Adrenal gland (tissue), 12 donors: Measurements from ENCODE around the gene SRCIN1. TPM values are rescaled to one million over a fixed set of nuclear protein-coding genes. Genes with fewer than 3 reads are reported as not detected.
"Not testable (repeated sequence)": the region's sequence is repeated elsewhere in the genome, so short reads cannot be mapped to it uniquely, and the experiment has no call there.

Experiments used
- DNase-seq, 7 donors: peaks; one replicate each; pipeline ENCODE4 v3.0.0-alpha.2; 2019 to 2020
- H3K27ac ChIP-seq, 5 donors: fragments of 200-600 bp; sonication (generic) in 4 of 5; 1 replicate in 3 of 5; 2 replicates in 2 of 5; pipeline versions ENCODE4 v1.5.1 to v1.8.0; 2016 to 2020; ENCODE audit warnings: mild to moderate bottlenecking in 1 of 5
- H3K27me3 ChIP-seq: fragments of 200-600 bp; 2 replicates; pipeline ENCODE4 v1.8.0; 2021
- H3K36me3 ChIP-seq, 2 donors: fragments of 200-600 bp; replicated peaks in 1 of 2; 1 replicate in 1 of 2; 2 replicates in 1 of 2; pipeline versions ENCODE4 v1.5.1 to v1.8.0; 2018 to 2022
- H3K4me1 ChIP-seq, 2 donors: fragments of 200-600 bp; replicated peaks in 1 of 2; 1 replicate in 1 of 2; 2 replicates in 1 of 2; pipeline versions ENCODE4 v1.5.1 to v1.8.0; 2018 to 2021
- H3K4me3 ChIP-seq, 4 donors: fragments of 200-600 bp; sonication (generic) in 3 of 4; one replicate each; pipeline ENCODE4 v1.5.1; 2016 to 2018
- H3K9me3 ChIP-seq, 3 donors: fragments of 200-600 bp; sonication (generic) in 1 of 3; replicated peaks in 1 of 3; 1 replicate in 2 of 3; 2 replicates in 1 of 3; pipeline versions ENCODE4 v1.5.1 to v1.8.0; 2016 to 2021
- CTCF ChIP-seq, 6 experiments: fragments of 450-650 bp in 4 of 6; fragments of 200-600 bp in 2 of 6; sonication (generic) in 1 of 6; IDR thresholded peaks; 1 replicate in 5 of 6; 2 replicates in 1 of 6; pipeline versions ENCODE4 v1.5.1 to v1.8.0; 2016 to 2021; ENCODE audit warnings: antibody characterized with exemption in 6 of 6, mild to moderate bottlenecking in 2 of 6, moderate library complexity in 1 of 6
- POLR2A ChIP-seq, 2 donors: fragments of 450-650 bp; IDR thresholded peaks; one replicate each; pipeline ENCODE4 v1.6.1; 2017; ENCODE audit warnings: antibody characterized with exemption in 2 of 2, mild to moderate bottlenecking in 2 of 2, moderate library complexity in 1 of 2
- whole genome bisulfite sequencing, 4 donors: extraction: QIAGEN DNeasy Blood & Tissue Kit in 2 of 4; methylation state at CpG; one replicate each; pipeline versions ENCODE4 v1.1.5 to v1.1.7; 2013 to 2017; 5-methylcytosine and 5-hydroxymethylcytosine counted together
- intact Hi-C, 2 donors: fragments of 100-400 bp; cut with DNase I; formaldehyde crosslinking; loops; one replicate each; pipeline versions ENCODE4 v1.14.1 to v1.15.0; 2022 to 2023
- polyA plus RNA-seq, 3 donors: library from polyadenylated mRNA; stranded (reverse); fragments of 200-250 nt in 2 of 3; fragments of 350-450 nt in 1 of 3; fragmentation: Illumina TruSeq in 1 of 3; extraction: RNeasy Lipid Tissue Mini Kit (QIAGEN cat#74804) in 1 of 3; gene quantifications; one replicate each; pipeline ENCODE4 v1.2.3, GENCODE V29; 2013 to 2014
- total RNA-seq, 9 donors: library from RNA; depleted of rRNA in 4 of 9; stranded (reverse); fragments of >200 nt in 4 of 9; fragments of 120-200 nt in 1 of 9; fragmentation: NEBNext Ultra II Directional in 1 of 9; extraction: Animal tissue kit (Norgen Biotek cat#: 25700) in 1 of 9; gene quantifications; one replicate each; pipeline versions ENCODE4 v1.1.0 to v1.2.4, GENCODE V29; 2013 to 2023
- donor health status: healthy with polysubstance abuse.
- donor health status: Bipolar disorder and iron deficiency.
- donor health status: DM: yes; HTN: yes; CAD: no.
- donor health status: DM: no; HTN: no; CAD: no.
- donor health status: DM: no; HTN: no; CAD: no.
- donor health status: DM: yes; HTN: yes; CAD: no.

SRCIN1 gene
- total and polyA plus RNA-seq, 12 donors: 0.44 to 33.1 (median 1.6) TPM; not detected in 2

GRCh38 chr17:38653230-38653629 lies 47.5 kb upstream of the SRCIN1 start:
- 77 to 100% (median 88%) methylated on average over 1 of the region's 1 CpG; no CpG with 5 or more reads in 1 of the 4 donors for WGBS, 4 donors
- H3K9me3 ChIP-seq: no peaks in the 10 kb centered on the region
- no peaks in the 10 kb centered on the region for H3K36me3 ChIP-seq
- peak in 1 of 7 donors; percentile 11 for DNase-seq
- no peak for TF ChIP-seq POLR2A (IDR thresholded peaks at IDR 0.05)
- TF ChIP-seq CTCF (IDR thresholded peaks at IDR 0.05): no peak
- H3K27me3 ChIP-seq: peaks cover 25% of the 10 kb centered on the region
- H3K27ac ChIP-seq: no peak overlapping the region
- intact Hi-C loops: no loop called here
- no peak overlapping the region for H3K4me3 ChIP-seq
- no peaks in the 10 kb centered on the region for H3K4me1 ChIP-seq

- H3K4me3 ChIP-seq, H3K27ac ChIP-seq, H3K36me3 ChIP-seq, intact Hi-C loops, H3K4me1 ChIP-seq, H3K9me3 ChIP-seq: not testable (repeated sequence)
- WGBS, 4 donors: 81 to 93% (median 87%) methylated on average over 11 of the region's 11 CpGs
- H3K27me3 ChIP-seq: peaks cover 24% of the 10 kb centered on the region
- DNase-seq: peak in 1 of 7 donors; percentile 31
Measured at GRCh38 chr17:38650653-38651173, 45.0 kb upstream of the SRCIN1 start.

- no peak overlapping the region for H3K4me3 ChIP-seq
- WGBS, 4 donors: 66 to 88% (median 80%) methylated on average over 4 of the region's 4 CpGs
- intact Hi-C loops: no loop called here
- DNase-seq: no peak
- TF ChIP-seq CTCF (IDR thresholded peaks at IDR 0.05) (no peak), POLR2A (IDR thresholded peaks at IDR 0.05) (no peak)
- H3K27me3 ChIP-seq: peaks cover 4% of the 10 kb centered on the region
- no peaks in the 10 kb centered on the region for H3K36me3 ChIP-seq
- no peaks in the 10 kb centered on the region for H3K4me1 ChIP-seq
- no peak overlapping the region for H3K27ac ChIP-seq
- no peaks in the 10 kb centered on the region for H3K9me3 ChIP-seq
Measured at GRCh38 chr17:38637951-38638350, 32.2 kb upstream of the SRCIN1 start.

- intact Hi-C loops: no loop called here
- Histone ChIP-seq H3K4me3 (no peak overlapping the region), H3K27ac (no peak overlapping the region), H3K27me3 (peaks cover 4% of the 10 kb centered on the region), H3K36me3 (no peaks in the 10 kb centered on the region), H3K4me1 (no peaks in the 10 kb centered on the region), H3K9me3 (no peaks in the 10 kb centered on the region)
- TF ChIP-seq CTCF (IDR thresholded peaks at IDR 0.05) (no peak), POLR2A (IDR thresholded peaks at IDR 0.05) (no peak)
- 66 to 70% (median 68%) methylated on average over 9 of the region's 9 CpGs for WGBS, 4 donors
- peak in 1 of 7 donors; percentile 9 for DNase-seq
Measured at GRCh38 chr17:38636054-38636453, 30.3 kb upstream of the SRCIN1 start.

GRCh38 chr17:38632334-38632733 lies 26.6 kb upstream of the SRCIN1 start:
- no peak overlapping the region for H3K27ac ChIP-seq
- no peaks in the 10 kb centered on the region for H3K36me3 ChIP-seq
- no peak overlapping the region for H3K4me3 ChIP-seq
- no peak for TF ChIP-seq POLR2A (IDR thresholded peaks at IDR 0.05)
- no peak for TF ChIP-seq CTCF (IDR thresholded peaks at IDR 0.05)
- intact Hi-C loops: no loop called here
- H3K4me1 ChIP-seq: no peaks in the 10 kb centered on the region
- DNase-seq: no peak
- no peaks in the 10 kb centered on the region for H3K9me3 ChIP-seq
- WGBS, 4 donors: 65 to 81% (median 68%) methylated on average over 6 of the region's 6 CpGs
- H3K27me3 ChIP-seq: no peaks in the 10 kb centered on the region
